HCT116 (cell line): Measurements from ENCODE around the gene SLC35F2. TPM values are rescaled to one million over a fixed set of nuclear protein-coding genes. Genes with fewer than 3 reads are reported as not detected.

Source experiments
- ATAC-seq: fragments of 200-7000 bp; cut with Tn5 transposase; 2 replicates; pipeline ENCODE4 v1.9.1; 2020; ENCODE audit warnings: mild to moderate bottlenecking, moderate library complexity
- Bru-seq: library from RNA; stranded (reverse); fragments of 400-500 nt; gene quantifications from one replicate; lab custom pipeline; 2021; lab: Mats Ljungman, UMichigan
- BruChase-seq, 2 experiments: library from RNA; stranded (reverse); fragments of 400-500 nt; gene quantifications; one replicate each; lab custom pipeline; 2021; lab: Mats Ljungman, UMichigan
- BruUV-seq: library from RNA; stranded (reverse); fragments of 400-500 nt; replicated peaks from 2 replicates; lab custom pipeline; 2021; lab: Mats Ljungman, UMichigan
- CTCF ChIA-PET: fragments of 300-600 bp; sonication (Branson Sonifier 250); formaldehyde crosslinking; loops from one replicate; lab custom pipeline; 2021; ENCODE audit warnings: antibody characterized with exemption; lab: Charles Lee
- POLR2A ChIA-PET: fragments of 300-600, 350-600 bp; sonication (Branson Sonifier 250); formaldehyde crosslinking; loops from one replicate; lab custom pipeline; 2021; ENCODE audit warnings: antibody characterized with exemption; lab: Charles Lee
- RAD21 ChIA-PET, 2 experiments: fragments of 300-600 bp; sonication (Branson Sonifier 250); formaldehyde crosslinking; loops; one replicate each; lab custom pipeline; 2023; ENCODE audit warnings: low total read pairs in 2 of 2; ENCODE audit not compliant: uncharacterized antibody in 2 of 2, unreplicated experiment in 2 of 2, low non-redundant PET in 1 of 2; lab: Charles Lee
- DNase-seq: peaks from one replicate; pipeline ENCODE4 v3.0.0-alpha.2; 2010; ENCODE audit warnings: low read depth, low spot score
- H2AFZ ChIP-seq: fragments of 200-600 bp; shearing (Covaris generic), sonication (generic); 2 replicates; pipeline ENCODE4 v1.6.1; 2017; ENCODE audit warnings: low read depth, mixed run types, mixed read lengths, antibody characterized with exemption, low read length; ENCODE audit not compliant: poor library complexity, severe bottlenecking
- H3K27ac ChIP-seq: 2 replicates; pipeline ENCODE4 v1.5.1; 2012; ENCODE audit warnings: low read depth, low read length
- H3K27me3 ChIP-seq: fragments of 200-600 bp; sonication (generic); 2 replicates; pipeline ENCODE4 v1.6.1; 2016; ENCODE audit warnings: mixed run types, low read length, mixed read lengths; ENCODE audit not compliant: insufficient read depth
- H3K36me3 ChIP-seq, 2 experiments: fragments of 200-500 bp in 1 of 2; fragments of 200-600 bp in 1 of 2; sonication (Bioruptor generic) in 1 of 2; sonication (generic) in 1 of 2; 2 replicates each; pipeline versions ENCODE4 v1.5.1 to v1.6.1; 2014 to 2016; ENCODE audit warnings: low read length in 2 of 2, inconsistent platforms in 1 of 2, mixed read lengths in 1 of 2, mixed run types in 1 of 2; ENCODE audit not compliant: insufficient read depth in 2 of 2, control insufficient read depth in 1 of 2
- H3K4me1 ChIP-seq, 2 experiments: fragments of 200-600 bp in 1 of 2; sonication (generic) in 1 of 2; 2 replicates each; pipeline versions ENCODE4 v1.5.1 to v1.6.1; 2012 to 2017; ENCODE audit warnings: low read length in 2 of 2, inconsistent platforms in 1 of 2, mild to moderate bottlenecking in 1 of 2, mixed read lengths in 1 of 2, mixed run types in 1 of 2, moderate library complexity in 1 of 2; ENCODE audit not compliant: insufficient read depth in 2 of 2, control insufficient read depth in 1 of 2
- H3K4me2 ChIP-seq: fragments of 200-600 bp; sonication (generic); 2 replicates; pipeline ENCODE4 v1.6.1; 2017; ENCODE audit warnings: mixed run types, low read length, mixed read lengths
- H3K4me3 ChIP-seq, 2 experiments: fragments of 200-600 bp in 1 of 2; sonication (generic) in 1 of 2; replicated peaks in 1 of 2; 2 replicates each; pipeline ENCODE4 v1.5.1; 2011 to 2016; ENCODE audit warnings: low read length in 2 of 2, control low read depth in 1 of 2, low read depth in 1 of 2, mild to moderate bottlenecking in 1 of 2, mixed read lengths in 1 of 2, mixed run types in 1 of 2
- H3K79me2 ChIP-seq: fragments of 200-600 bp; sonication (generic); 2 replicates; pipeline ENCODE4 v1.6.1; 2017; ENCODE audit warnings: mild to moderate bottlenecking, mixed run types, low read length, moderate library complexity, mixed read lengths; ENCODE audit not compliant: insufficient read depth
- H3K9ac ChIP-seq: fragments of 200-600 bp; sonication (generic); 2 replicates; pipeline ENCODE4 v1.6.1; 2016; ENCODE audit warnings: low read length, mixed read lengths
- H3K9me2 ChIP-seq: fragments of 200-600 bp; sonication (generic), shearing (Covaris generic); 2 replicates; pipeline ENCODE4 v1.6.1; 2017; ENCODE audit warnings: mixed run types, mild to moderate bottlenecking, moderate library complexity; ENCODE audit not compliant: insufficient read depth
- H3K9me3 ChIP-seq, 2 experiments: fragments of 200-500 bp in 1 of 2; fragments of 200-600 bp in 1 of 2; sonication (Bioruptor generic) in 1 of 2; sonication (generic) in 1 of 2; 2 replicates each; pipeline ENCODE4 v1.6.1; 2014 to 2017; ENCODE audit warnings: low read length in 2 of 2, mixed read lengths in 2 of 2, inconsistent platforms in 1 of 2, low read depth in 1 of 2, mild to moderate bottlenecking in 1 of 2, mixed run types in 1 of 2, moderate library complexity in 1 of 2; ENCODE audit not compliant: control insufficient read depth in 1 of 2, insufficient read depth in 1 of 2
- H4K20me1 ChIP-seq: fragments of 200-600 bp; sonication (generic), shearing (Covaris generic); 2 replicates; pipeline ENCODE4 v1.6.1; 2017; ENCODE audit warnings: mixed run types, mild to moderate bottlenecking, moderate library complexity; ENCODE audit not compliant: insufficient read depth
- ATF3 ChIP-seq: IDR thresholded peaks from 2 replicates; pipeline ENCODE4 v1.6.1; 2012
- CEBPB ChIP-seq: IDR thresholded peaks from 2 replicates; pipeline ENCODE4 v1.6.1; 2012; ENCODE audit warnings: low read depth
- CTCF ChIP-seq, 3 experiments: fragments of 200-600 bp in 1 of 3; sonication (generic) in 1 of 3; IDR thresholded peaks in 2 of 3; conservative IDR thresholded peaks in 1 of 3; 2 replicates each; pipeline ENCODE4 v1.5.1; 2012 to 2017; ENCODE audit warnings: low read depth in 2 of 3, low read length in 2 of 3, antibody characterized with exemption in 1 of 3, borderline replicate concordance in 1 of 3, control low read depth in 1 of 3, mild to moderate bottlenecking in 1 of 3, mixed read lengths in 1 of 3, mixed run types in 1 of 3, moderate library complexity in 1 of 3; ENCODE audit not compliant: insufficient read depth in 1 of 3
- EZH2 ChIP-seq: fragments of 200-600 bp; sonication (generic); IDR thresholded peaks from 2 replicates; pipeline ENCODE4 v1.6.1; 2017; ENCODE audit warnings: antibody characterized with exemption, mixed run types
- FOSL1 ChIP-seq: IDR thresholded peaks from 2 replicates; pipeline ENCODE4 v1.6.1; 2012; ENCODE audit warnings: low read depth
- MAX ChIP-seq: IDR thresholded peaks from 2 replicates; pipeline ENCODE4 v1.6.1; 2012
- POLR2AphosphoS5 ChIP-seq: IDR thresholded peaks from 2 replicates; pipeline ENCODE4 v1.6.1; 2011; ENCODE audit warnings: mild to moderate bottlenecking, low read depth, low read length, moderate library complexity
- RAD21 ChIP-seq: IDR thresholded peaks from 2 replicates; pipeline ENCODE4 v1.6.1; 2012; ENCODE audit warnings: low read depth, mild to moderate bottlenecking
- REST ChIP-seq: IDR thresholded peaks from 2 replicates; pipeline ENCODE4 v1.6.1; 2012; ENCODE audit warnings: low read depth
- SIN3A ChIP-seq: IDR thresholded peaks from 2 replicates; pipeline ENCODE4 v1.6.1; 2012; ENCODE audit warnings: low read depth
- SP1 ChIP-seq: IDR thresholded peaks from 2 replicates; pipeline ENCODE4 v1.6.1; 2012; ENCODE audit warnings: low read depth
- TCF7L2 ChIP-seq: IDR thresholded peaks from 2 replicates; pipeline ENCODE4 v1.7.0; 2011; ENCODE audit warnings: borderline replicate concordance, inconsistent platforms; ENCODE audit not compliant: insufficient read depth, insufficient read length; ENCODE audit errors: extremely low read depth
- ZBTB33 ChIP-seq: IDR thresholded peaks from 2 replicates; pipeline ENCODE4 v1.6.1; 2011; ENCODE audit warnings: mild to moderate bottlenecking, low read length, moderate library complexity; ENCODE audit not compliant: insufficient replicate concordance; ENCODE audit errors: extremely low read depth
- ZFX ChIP-seq: fragments of 450-650 bp; IDR thresholded peaks from 2 replicates; pipeline ENCODE4 v1.6.1; 2017
- intact Hi-C: fragments of 100-400 bp; cut with micrococcal nuclease; formaldehyde crosslinking; loops from 2 replicates; pipeline ENCODE4 v1.10.0; 2022
- long read RNA-seq: library from polyadenylated mRNA; unstranded; transcript quantifications from one replicate; pipeline ENCODE4 v2.0.0, GENCODE V29; 2021; ENCODE audit not compliant: unreplicated experiment
- polyA plus RNA-seq: library from polyadenylated mRNA; unstranded; fragments of >200 nt; gene quantifications from 2 replicates; pipeline ENCODE4 v1.2.1, GENCODE V29; 2012; ENCODE audit warnings: missing spikeins
- total RNA-seq: library from RNA; stranded (reverse); gene quantifications from one replicate; pipeline ENCODE4 v1.2.1, GENCODE V29; 2021; ENCODE audit not compliant: unreplicated experiment

SLC35F2 gene
- total RNA-seq (53.5 TPM), Bru-seq, nascent RNA (percentile 75 among the genes with signal in this experiment), BruChase-seq, experiment 1, labeled RNA remaining after a 6-hour chase (percentile 78 among the genes with signal in this experiment), BruChase-seq, experiment 2, labeled RNA remaining after a 2-hour chase (percentile 69 among the genes with signal in this experiment)
- polyA plus RNA-seq = 40.9 and 46.7 TPM in 2 replicates
- long read RNA-seq, transcript SLC35F2-201 (8 exons, 1,076 nt) = minor isoform, 10 of 179 reads
- long read RNA-seq, transcript SLC35F2-206 (7 exons, 1,007 nt) = minor isoform, 7 of 179 reads
- long read RNA-seq, transcript SLC35F2-204 (8 exons, 3,170 nt) = major isoform, 124 of 179 reads
- long read RNA-seq, partial matches to known transcripts = 17 of 179 reads
- long read RNA-seq, other reads (novel, unspliced or antisense) = 21 of 179 reads

- Histone ChIP-seq H3K9ac (peak within 1 kb of the TSS; percentile 92), H3K79me2 (peaks cover 57% of the 10 kb centered on the region), H3K9me2 (no peaks in the 10 kb centered on the region), H3K9me3 (no peaks in the 10 kb centered on the region), H2AFZ (peak within 1 kb of the TSS; percentile 99), H3K36me3 (peaks cover 0 to 6% of the 10 kb centered on the region in 2 experiments; a peak in 1 of 4 replicates), H3K4me3 (peak within 1 kb of the TSS; percentile 54 to 97), H3K27me3 (no peaks in the 10 kb centered on the region), H3K27ac (peak within 1 kb of the TSS; percentile 90), H3K4me2 (peak within 1 kb of the TSS; percentile 99), H4K20me1 (no peaks in the 10 kb centered on the region), H3K4me1 (peaks cover 3 to 37% of the 10 kb centered on the region in 2 experiments; a peak in 3 of 4 replicates)
- intact Hi-C loops = loop anchor here (1.0 to 2.0 kb wide), 2 partner anchors 18 to 40 kb away; no protein-coding TSS in a partner anchor
- ChIA-PET POLR2A (interaction anchor here (2.0 kb wide), 1 partner anchor 18 kb away, joined by 6 read pairs; no protein-coding TSS in a partner anchor), RAD21 (interaction anchor here in 1 of 2 experiments (0.7 kb wide), 1 partner anchor 1860 kb away, joined by 5 read pairs; no protein-coding TSS in a partner anchor), CTCF (no interaction called here)
- peak; percentile 73 for DNase-seq
- BruUV-seq = no TSS peak
- peak; percentile 81 for ATAC-seq
- TF ChIP-seq ZBTB33 = no peak
- TF ChIP-seq EZH2 = no peak
- TF ChIP-seq MAX = peak; percentile 95
- 0 out of 6 replicates have a peak, but pooled peaks of 1 of the 3 experiments have one; percentile 0 for TF ChIP-seq CTCF (IDR thresholded peaks at IDR 0.05 in 2 of 3, conservative IDR thresholded peaks at IDR 0.05 in 1 of 3; ENCODE audit: borderline replicate concordance in 1 of 3, insufficient read depth in 1 of 3, low read depth in 2 of 3, low read length in 2 of 3)
- no peak for TF ChIP-seq TCF7L2
- TF ChIP-seq ATF3 = no peak
- TF ChIP-seq REST = no peak
- TF ChIP-seq ZFX = peak; percentile 91
- peak; percentile 79 for TF ChIP-seq SIN3A
- peak; percentile 71 for TF ChIP-seq POLR2AphosphoS5
- TF ChIP-seq FOSL1 = no peak
- 0 out of 2 replicates have a peak, but pooled peaks have one; percentile 10 for TF ChIP-seq RAD21
- peak; percentile 26; the same call in 1 of the 2 replicates for TF ChIP-seq SP1
- TF ChIP-seq CEBPB = no peak
Measured at GRCh38 chr11:107858217-107859070, at the start of gene SLC35F2. Gene SLC35F2 (minus strand): TSS chr11:107858787. CDS start chr11:107858767, 20 bp downstream.
